Liver (tissue), 9 donors: ENCODE data around the gene ATP6V1F. TPM values are rescaled to one million over a fixed set of nuclear protein-coding genes. Genes with fewer than 3 reads are reported as not detected.

Experiments
- DNase-seq: peaks from one replicate; pipeline ENCODE4 v3.0.0-alpha.2; 2017; ENCODE audit warnings: low spot score
- H3K27ac ChIP-seq, 2 donors: one replicate each; pipeline ENCODE4 v1.7.0; 2013; ENCODE audit warnings: inconsistent platforms in 2 of 2, low read length in 2 of 2, control low read depth in 1 of 2, low read depth in 1 of 2, mild to moderate bottlenecking in 1 of 2
- H3K27me3 ChIP-seq, 4 donors: one replicate each; pipeline versions ENCODE4 v1.6.1 to v1.7.0; 2013; ENCODE audit warnings: low read length in 3 of 4, inconsistent platforms in 1 of 4, mild to moderate bottlenecking in 1 of 4, moderate library complexity in 1 of 4; ENCODE audit not compliant: control insufficient read depth in 4 of 4, insufficient read depth in 4 of 4
- H3K36me3 ChIP-seq, 4 donors: one replicate each; pipeline versions ENCODE4 v1.6.1 to v1.7.0; 2013; ENCODE audit warnings: low read length in 3 of 4, mild to moderate bottlenecking in 3 of 4, low read depth in 1 of 4, moderate library complexity in 1 of 4; ENCODE audit not compliant: control insufficient read depth in 4 of 4, insufficient read depth in 3 of 4
- H3K4me1 ChIP-seq, 4 donors: one replicate each; pipeline versions ENCODE4 v1.6.1 to v1.7.0; 2013; ENCODE audit warnings: low read length in 3 of 4, mild to moderate bottlenecking in 3 of 4, moderate library complexity in 1 of 4; ENCODE audit not compliant: control insufficient read depth in 4 of 4, insufficient read depth in 4 of 4
- H3K4me3 ChIP-seq, 3 donors: one replicate each; pipeline versions ENCODE4 v1.6.1 to v1.7.0; 2013; ENCODE audit warnings: low read length in 3 of 3, control low read depth in 1 of 3, low read depth in 1 of 3, mild to moderate bottlenecking in 1 of 3
- H3K9ac ChIP-seq, 2 donors: one replicate each; pipeline ENCODE4 v1.7.0; 2013; ENCODE audit warnings: low read length in 2 of 2, mild to moderate bottlenecking in 2 of 2, moderate library complexity in 2 of 2, control low read depth in 1 of 2, low read depth in 1 of 2
- H3K9me3 ChIP-seq, 4 donors: one replicate each; pipeline versions ENCODE4 v1.6.1 to v1.7.0; 2013; ENCODE audit warnings: low read length in 3 of 4; ENCODE audit not compliant: control insufficient read depth in 4 of 4
- ATF3 ChIP-seq: IDR thresholded peaks from 2 replicates; pipeline ENCODE4 v1.6.1; 2016; ENCODE audit warnings: antibody characterized with exemption
- CTCF ChIP-seq: fragments of 150-350 bp; IDR thresholded peaks from 2 replicates; pipeline ENCODE4 v1.5.1; 2017; ENCODE audit warnings: improper control_type of control experiment, low read depth, low read length; ENCODE audit not compliant: missing input control
- FOXA1 ChIP-seq: IDR thresholded peaks from 2 replicates; pipeline ENCODE4 v1.6.1; 2016; ENCODE audit warnings: antibody characterized with exemption
- NR2F2 ChIP-seq: IDR thresholded peaks from 2 replicates; pipeline ENCODE4 v1.6.1; 2016; ENCODE audit warnings: antibody characterized with exemption
- RAD21 ChIP-seq, 2 donors: IDR thresholded peaks; 2 replicates each; pipeline ENCODE4 v1.6.1; 2016; ENCODE audit warnings: antibody characterized with exemption in 2 of 2, mild to moderate bottlenecking in 2 of 2
- REST ChIP-seq: IDR thresholded peaks from 2 replicates; pipeline ENCODE4 v1.6.1; 2016; ENCODE audit warnings: antibody characterized with exemption, mild to moderate bottlenecking
- TAF1 ChIP-seq: conservative IDR thresholded peaks from 2 replicates; pipeline ENCODE4 v1.6.1; 2016; ENCODE audit warnings: antibody characterized with exemption, mild to moderate bottlenecking
- YY1 ChIP-seq: IDR thresholded peaks from 2 replicates; pipeline ENCODE4 v1.6.1; 2016; ENCODE audit warnings: antibody characterized with exemption, mild to moderate bottlenecking
- WGBS: extraction: QIAGEN DNeasy Blood & Tissue Kit; methylation state at CpG from one replicate; pipeline ENCODE4 v1.1.7; 2013; 5-methylcytosine and 5-hydroxymethylcytosine counted together
- polyA plus RNA-seq, 2 donors: library from polyadenylated mRNA; stranded (reverse) in 1 of 2; unstranded in 1 of 2; fragments of 200-250 nt in 1 of 2; fragments of >200 nt in 1 of 2; fragmentation: Nextera tagmentation in 1 of 2; extraction: Ambion mirVana in 1 of 2; gene quantifications; one replicate each; pipeline versions ENCODE4 v1.2.1 to v1.2.3, GENCODE V29; 2013 to 2015
- total RNA-seq, 2 donors: library from RNA; depleted of rRNA; stranded (reverse); fragments of >200 nt; gene quantifications; one replicate each; pipeline ENCODE4 v1.2.3, GENCODE V29; 2014
- donor health status: healthy.
- donor health status: healthy.
- donor health status: healthy.
- donor health status: healthy.
- donor health status: healthy.

The ATP6V1F gene
- total and polyA plus RNA-seq, 4 donors: 23.1 to 111 (median 47.1) TPM

GRCh38 chr7:128882134-128882533, 19.5 kb downstream of the ATP6V1F start:
- H3K27me3 ChIP-seq: no peaks in the 10 kb centered on the region
- no peak for DNase-seq
- 90% methylated on average over 8 of the region's 8 CpGs for WGBS
- TF ChIP-seq FOXA1 (no peak), TAF1 (no peak), ATF3 (no peak), NR2F2 (no peak), REST (no peak)
- peaks cover 0 to 7% (median 0%) of the 10 kb centered on the region in 4 donors for H3K4me1 ChIP-seq
- no peaks in the 10 kb centered on the region for H3K9me3 ChIP-seq
- no peak overlapping the region for H3K4me3 ChIP-seq
- H3K9ac ChIP-seq: no peak overlapping the region
- no peaks in the 10 kb centered on the region for H3K36me3 ChIP-seq
- H3K27ac ChIP-seq: no peak overlapping the region

- H3K9ac ChIP-seq: no peak overlapping the region
These were observed 21.2 kb downstream of the ATP6V1F start for GRCh38 chr7:128883622-128884448.

More at GRCh38 chr7:128883622-128884448, 21.2 kb downstream of the ATP6V1F start:
- Histone ChIP-seq H3K27me3 (no peaks in the 10 kb centered on the region), H3K9me3 (no peaks in the 10 kb centered on the region), H3K36me3 (no peaks in the 10 kb centered on the region), H3K4me3 (no peak overlapping the region), H3K27ac (no peak overlapping the region), H3K4me1 (peaks cover 0 to 7% (median 0%) of the 10 kb centered on the region in 4 donors)
- peak; percentile 87 for DNase-seq
- 43% methylated on average over 19 of the region's 19 CpGs for WGBS
- TF ChIP-seq CTCF (peak; percentile 77), YY1 (no peak), RAD21 (IDR thresholded peaks at IDR 0.05) (peak in 1 of 2 donors; percentile 88)
